ENCODE results near the gene MUC2.

The MUC2 gene

DNA sequence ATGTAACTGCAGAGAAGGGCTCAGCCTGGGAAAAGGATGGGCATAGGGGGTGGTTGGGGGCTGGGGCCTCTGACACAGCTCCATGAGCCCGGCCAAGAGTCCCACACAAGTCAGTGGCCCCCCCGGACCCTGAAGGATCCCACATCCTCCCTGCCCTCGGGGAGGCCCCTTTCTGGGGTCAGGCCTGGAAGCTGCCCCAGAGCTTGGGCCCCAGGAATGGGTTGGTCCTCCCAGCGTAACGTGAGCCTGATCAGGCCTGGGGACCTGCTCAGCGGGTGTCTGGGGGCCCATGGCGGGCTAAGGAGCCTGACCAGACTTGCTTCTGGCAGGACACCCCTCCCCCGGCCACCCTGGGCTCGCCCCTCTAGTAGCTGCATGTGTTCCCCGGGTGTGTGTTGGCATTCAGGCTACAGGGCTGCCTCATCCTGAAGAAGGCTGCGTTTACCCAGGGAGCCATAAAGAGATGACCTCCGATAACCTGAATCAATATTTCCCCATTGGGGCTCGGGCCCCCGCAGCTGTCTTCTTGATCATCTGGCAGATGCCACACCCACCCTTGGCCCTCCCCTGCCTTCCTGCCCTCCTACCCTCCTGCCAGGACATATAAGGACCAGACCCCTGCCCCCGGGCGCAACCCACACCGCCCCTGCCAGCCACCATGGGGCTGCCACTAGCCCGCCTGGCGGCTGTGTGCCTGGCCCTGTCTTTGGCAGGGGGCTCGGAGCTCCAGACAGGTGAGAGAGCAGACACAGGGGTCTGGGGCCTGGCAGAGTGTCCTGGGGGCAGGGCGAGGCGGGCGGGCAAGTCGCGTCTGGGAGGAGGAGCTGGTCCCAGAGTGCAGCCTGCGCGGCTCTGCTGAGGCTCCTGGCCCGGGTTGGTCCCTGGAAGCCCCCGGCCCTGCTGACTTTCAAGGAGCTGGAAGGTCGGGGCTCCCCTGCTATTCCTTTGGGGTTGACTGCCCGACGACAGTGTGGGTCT, at the start of gene MUC2:
Gene MUC2 (plus strand): TSS at position 631 of the 978 bp plus-strand sequence.
- DNase-seq = no peak

DNA sequence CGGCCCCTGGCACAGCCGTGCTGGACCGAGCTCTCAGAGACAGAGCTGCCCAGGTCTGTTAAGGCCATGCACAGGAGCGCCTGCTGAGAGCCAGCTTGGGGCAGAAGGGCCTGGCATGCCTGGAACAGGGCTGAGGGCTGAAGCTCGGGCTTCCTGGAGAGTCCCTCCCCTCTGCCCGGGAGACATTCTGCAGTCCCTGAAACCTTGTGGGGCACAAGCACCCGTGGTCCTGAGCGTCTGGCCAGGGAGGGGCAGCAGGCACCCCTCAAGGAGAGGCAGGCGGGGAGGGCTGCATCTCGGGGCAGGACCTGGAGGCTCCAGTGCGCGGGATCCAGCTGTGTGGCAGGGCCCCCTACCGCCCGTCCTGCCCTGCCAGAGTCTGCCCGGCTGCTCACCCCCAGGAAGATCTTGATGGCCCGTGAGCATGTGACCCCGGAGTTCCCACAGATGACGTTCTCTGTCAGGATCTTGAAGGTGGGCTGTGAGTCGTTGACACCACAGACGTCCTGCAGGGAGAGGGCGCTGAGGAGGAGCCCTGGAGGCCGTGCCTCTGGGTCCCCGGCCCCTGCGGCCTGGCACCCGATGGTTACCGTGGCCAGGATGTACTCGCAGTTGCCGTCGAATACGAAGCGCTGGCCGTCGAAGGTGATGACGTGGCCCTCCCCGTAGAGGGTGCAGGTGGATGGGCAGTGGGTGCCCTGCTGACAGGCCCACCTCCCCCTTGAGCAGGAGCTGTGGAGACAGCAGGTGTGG, 49.1 kb upstream of the MUC2 start:
- DNase-seq = no peak

DNA sequence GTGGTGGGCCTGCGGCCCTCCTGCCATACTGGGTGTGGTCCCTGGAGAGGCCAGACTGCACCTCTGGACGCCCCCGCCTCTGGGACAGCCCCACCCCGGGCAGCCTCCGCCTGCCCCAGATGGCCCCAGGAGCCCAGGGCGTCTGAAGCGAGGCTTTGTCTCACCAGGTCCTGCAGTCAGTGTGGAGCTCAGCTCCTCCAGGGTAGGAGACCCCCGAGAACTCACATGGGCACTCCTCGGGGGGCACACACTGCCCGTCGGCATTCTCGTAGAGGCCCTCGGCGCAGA, 48.6 kb upstream of the MUC2 start:
- DNase-seq = no peak

DNA sequence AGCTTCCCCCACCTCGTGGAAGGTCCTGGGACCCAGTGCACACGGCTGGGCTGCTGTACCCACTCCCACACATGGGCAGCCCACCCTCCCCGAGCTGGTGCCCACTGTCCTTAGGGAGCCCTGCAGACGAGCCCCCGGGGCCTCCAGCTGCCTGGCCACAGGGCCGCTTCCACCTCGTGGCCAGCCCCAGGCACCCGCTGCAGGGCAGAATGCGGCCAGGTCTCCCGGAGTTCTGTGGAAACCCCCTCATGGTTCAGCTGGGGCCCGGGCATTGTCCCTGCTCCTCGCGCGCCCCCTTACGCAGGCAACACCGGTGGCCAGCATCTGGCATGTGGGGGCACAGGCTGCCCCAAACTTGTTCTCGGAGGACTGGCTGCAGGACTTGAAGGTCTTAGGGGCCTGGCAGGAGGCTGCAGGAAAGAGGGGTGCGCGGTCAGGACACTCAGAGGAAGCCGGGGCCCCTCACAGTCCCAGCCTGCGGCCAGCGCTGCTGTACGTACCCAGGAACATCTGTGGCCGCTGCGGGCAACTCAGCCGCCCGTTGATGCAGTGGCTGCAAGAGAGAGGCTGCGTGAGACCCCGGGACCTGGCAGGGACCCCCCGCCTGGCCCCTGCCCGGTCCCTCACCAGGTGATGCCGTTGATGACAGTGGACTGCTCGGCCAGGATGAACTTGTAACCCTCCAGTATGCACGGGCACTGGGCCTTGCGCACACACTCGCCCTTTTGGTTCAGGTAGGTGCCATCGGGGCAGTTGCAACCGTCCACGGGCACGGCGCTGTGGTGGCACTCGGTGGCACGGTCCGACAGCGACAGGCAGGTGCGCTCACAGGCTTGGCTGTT, 47.8 kb upstream of the MUC2 start:
- no peak for DNase-seq

DNA sequence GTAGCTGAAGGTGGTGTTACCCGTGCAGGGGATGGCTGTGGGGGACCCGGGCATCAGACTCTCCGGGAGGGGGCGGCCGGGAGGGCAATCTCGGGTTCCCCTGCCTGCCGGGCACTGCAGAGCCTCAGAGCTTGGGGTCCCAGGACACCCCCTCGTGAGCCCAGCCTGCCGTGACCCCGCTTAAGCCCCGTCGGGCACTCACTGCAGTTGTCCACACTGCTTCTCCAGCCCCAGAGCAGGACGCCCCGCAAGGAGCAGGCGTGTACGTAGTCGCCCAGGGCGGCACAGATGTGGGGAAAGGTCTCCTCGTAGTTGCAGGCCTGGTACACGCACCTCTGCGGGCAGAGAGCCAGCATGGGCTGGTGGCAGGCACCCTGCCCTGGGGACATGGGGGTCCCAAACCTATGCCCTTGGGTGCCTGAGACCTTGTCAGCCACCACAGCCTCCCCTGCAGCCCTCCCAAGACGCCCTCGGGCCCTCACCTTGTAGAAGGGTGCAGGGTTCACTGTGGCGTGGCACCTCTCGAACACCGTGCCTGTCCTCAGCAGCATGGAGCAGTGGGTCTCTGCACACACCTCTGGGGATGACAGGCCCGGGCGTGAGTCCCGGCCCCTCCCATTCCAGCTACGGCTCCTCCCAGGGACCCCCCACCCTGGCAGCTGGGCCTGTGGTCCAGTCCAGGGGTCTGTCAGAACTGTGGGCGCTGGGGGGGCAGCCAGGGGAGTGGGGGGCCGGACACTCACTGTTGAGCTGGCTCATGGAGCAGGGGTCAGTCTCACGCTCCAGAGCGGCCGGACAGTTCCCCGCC, 47.0 kb upstream of the MUC2 start:
- no peak for DNase-seq

DNA sequence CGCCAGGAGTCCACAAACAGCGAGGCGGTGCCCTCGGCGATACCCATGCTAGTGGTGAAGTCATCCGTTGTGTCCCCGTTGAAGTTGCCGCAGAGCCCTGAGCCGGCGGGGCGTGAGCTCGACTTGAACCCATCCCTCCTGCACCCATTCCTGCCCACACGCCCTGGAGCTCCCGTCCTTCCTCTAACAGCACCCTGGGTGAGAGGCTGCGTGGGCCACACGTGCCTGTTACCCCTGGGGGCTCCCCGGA, 46.5 kb upstream of the MUC2 start:
- DNase-seq = no peak

DNA sequence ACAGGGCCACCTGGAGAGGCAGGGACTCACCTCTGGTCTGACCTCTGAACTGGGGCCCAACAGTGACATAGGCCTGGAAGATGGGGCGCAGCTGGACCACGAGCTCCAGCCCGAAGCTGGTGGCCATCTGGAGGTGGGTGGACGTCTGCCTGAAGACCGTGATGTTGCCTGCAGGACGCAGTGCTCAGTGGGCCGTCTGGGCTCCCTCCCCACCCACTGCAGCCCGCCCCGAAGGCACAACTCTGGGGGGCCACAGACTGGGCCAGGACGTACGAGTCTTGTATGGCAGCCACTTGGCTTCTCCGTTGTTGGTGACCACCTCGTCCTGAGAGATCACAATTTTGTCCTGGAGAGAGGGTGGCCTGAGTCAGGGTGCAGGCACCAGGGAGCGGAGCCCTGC, 46.1 kb upstream of the MUC2 start:
- no peak for DNase-seq

DNA sequence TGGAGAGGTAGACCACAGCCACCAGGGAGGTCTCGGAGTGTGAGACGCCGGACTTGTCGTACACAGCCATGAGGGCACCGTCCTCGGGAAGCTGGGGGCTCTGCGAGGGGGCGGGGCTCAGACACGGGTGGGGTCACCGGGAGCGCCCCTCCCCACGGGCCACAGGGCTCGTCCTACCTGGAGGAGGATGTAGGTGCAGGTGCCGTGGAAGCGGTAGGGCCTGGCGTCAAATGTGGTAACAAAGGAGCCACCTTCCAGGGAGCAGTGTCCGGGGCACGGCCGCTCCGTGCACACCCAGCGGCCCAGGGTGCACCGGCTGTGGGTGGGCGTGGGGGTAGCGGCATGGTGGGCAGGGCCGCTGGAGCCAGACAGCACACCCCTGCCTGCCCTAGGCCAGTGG, 45.6 kb upstream of the MUC2 start:
- no peak for DNase-seq

DNA sequence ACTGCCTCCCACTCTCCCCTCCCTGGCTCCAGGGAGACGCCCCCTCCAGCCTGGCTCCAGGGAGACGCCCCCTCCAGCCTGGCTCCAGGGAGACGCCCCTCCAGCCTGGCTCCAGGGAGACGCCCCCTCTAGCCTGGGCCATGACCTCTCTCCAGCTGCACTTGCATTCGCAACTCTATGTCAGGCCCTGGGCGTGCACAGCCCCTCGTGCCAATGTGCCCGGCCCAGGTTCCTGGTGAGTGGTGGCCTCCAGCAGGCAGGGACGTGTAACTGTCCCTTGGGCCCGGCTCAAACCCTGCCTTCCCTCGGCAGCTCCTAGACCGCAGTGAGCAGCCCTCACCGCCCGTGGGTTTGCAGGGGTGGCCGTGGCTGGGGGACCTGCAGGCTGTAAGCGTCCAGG, 45.0 kb upstream of the MUC2 start:
- DNase-seq = no peak

DNA sequence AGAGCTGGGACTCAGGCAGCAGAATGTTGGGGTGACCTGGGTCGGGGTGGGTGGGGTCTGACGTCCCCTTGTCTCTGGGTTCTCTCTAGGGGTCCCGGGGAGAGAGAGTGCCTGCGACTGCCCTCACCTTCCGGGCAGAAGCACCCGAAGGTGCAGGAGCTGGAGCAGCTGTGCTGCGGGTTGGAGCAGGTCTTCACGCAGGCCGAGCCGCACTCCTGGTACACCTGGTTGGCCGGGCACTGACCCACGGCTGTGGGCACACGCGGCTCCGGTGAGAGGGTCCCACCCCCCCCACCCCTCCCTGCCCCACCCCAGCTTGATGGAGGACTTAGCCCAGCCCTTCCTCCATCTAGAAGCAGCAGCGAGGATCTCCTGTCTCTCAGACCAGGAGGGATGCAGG, 44.6 kb upstream of the MUC2 start:
- DNase-seq = no peak

DNA sequence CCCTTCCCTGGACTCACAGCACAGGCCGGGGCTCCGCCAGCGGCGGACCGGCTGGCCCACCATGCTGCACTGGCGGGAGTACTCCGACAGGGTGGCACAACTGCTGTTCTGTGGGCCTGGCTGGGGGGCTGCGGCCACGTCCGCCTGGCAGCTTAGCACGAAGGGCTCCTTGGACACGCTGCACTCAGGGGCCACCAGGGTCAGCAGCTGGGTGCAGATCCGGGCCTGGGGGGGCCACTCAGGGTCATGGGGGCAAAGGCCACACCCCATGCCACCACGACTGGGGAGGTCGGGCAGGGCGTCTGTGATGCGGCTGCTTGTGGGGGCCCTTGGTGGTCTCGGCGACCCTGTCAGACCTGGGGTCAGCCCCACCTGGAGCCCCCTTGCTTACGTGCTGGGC, 44.1 kb upstream of the MUC2 start:
- DNase-seq = no peak

DNA sequence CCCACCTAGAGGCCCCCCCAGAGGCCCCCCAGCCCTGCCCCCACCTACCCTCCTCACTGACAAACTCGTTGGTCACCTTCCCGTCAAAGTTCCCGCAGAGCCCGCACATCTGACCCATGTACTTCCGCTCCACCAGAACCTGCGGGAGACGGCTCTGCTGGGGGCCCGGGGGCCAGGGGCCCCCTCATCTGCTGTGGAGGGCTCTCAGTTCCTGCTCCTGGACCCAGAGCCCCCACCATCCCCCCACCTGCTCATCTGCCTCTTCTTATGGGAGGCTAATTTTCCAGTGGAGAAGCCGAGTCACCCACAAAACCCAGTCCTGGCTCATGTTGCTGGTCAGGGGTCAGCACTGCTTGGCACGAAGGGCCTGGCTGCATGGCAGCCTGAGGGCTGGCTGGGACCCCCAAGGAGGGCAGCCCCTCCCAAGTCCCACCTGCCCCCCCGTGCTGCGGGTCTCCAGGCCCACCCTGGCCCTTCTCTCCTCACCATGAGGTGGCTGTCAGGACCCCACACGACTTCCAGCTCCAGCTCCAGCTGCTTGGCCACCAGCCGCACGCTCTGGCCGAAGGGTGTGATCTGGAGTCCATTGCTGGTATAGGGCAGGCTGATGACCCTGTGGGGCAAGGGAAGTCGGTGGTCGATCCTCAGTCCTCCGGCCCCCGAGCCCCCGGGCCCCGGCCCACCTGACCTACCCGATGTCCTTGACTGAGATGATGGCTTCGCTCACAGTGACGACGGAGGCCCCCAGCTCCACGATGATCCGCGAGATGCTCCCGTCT, 43.4 kb upstream of the MUC2 start:
- no peak for DNase-seq

DNA sequence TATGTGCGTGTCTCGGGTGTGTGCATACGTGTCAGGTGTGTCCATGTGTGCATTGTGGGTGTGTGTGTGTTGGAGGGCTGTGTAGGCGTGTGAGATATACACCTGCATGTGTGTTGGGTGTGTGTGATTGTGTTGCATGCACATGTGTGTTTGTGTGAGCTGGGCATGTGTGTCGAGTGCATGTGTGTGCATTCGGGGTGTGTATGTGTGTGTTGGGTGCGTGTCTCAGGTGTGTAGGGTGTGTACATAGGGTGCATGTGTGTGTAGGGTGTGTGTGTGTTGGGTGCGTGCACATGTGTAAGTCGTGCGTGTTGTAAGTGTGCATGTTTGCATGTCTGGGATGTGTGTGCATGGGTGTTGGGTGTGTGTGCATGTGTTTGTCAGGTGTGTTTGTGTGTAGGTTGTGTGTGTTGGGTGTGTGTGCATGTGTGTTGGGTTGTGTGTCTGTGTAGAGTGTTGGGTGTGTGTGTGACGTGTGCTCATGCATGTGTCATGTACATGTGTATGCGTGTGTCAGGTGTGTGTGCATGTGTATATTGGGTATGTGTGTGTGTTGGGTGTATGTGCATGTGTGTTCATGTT, 42.3 kb upstream of the MUC2 start:
- DNase-seq = no peak

DNA sequence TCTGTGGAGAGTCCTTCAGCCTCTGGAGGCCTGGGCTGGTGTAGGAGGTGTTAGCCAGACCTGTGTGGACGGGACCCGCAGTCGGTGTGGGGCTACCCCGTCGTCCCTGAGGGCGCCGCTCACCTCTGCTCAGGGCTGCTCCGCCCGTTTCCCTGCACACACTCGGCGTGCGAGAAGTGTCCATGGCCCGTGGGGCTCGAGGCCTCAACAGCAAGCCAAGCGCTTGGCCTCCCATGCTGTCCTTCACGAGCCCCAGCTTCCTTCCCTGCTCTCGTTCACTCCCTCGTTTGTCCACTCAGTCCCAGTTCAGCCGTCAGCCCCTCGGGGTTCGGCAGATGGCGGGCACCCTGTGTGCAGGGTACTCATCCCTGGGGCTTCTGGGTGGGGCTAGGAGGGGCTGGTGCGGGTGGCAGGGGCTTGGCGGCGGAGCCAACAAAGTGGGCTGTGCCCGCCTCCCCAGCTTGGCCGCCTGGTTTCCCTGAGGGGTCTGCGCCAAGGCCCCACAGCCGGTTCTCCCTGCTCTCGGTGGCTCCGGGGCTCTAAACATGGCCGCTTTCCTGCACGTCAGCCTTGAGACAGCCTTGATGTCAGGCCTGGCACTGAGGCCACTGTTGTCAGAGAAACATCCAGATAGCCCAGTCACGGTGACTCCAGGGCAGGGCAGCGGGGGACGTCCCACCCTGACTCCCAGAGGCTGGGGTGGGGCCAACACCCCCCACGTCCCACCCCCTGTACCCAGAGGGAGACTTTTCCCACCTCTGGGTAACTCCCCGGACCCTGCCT, 41.5 kb upstream of the MUC2 start:
- no peak for DNase-seq

DNA sequence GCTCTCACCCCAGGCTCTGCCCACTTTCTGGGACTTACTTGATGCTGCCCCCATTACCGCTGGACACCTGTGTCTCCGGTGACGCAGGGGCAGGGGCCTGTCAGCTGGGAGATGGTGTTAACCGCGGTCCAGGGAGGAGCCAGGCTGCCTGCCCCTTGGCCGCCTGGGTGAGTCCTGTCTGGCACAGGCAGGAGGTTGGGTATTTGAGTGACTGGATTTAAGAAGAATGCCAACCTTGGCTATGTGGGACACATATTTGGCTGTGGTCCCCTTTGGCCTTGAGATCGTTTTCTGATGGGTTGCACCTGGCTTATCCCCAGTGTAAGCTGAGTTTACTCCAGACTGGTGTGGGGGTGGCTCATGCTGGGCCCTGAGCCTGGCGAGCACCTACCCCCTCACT, 40.7 kb upstream of the MUC2 start:
- no peak for DNase-seq

DNA sequence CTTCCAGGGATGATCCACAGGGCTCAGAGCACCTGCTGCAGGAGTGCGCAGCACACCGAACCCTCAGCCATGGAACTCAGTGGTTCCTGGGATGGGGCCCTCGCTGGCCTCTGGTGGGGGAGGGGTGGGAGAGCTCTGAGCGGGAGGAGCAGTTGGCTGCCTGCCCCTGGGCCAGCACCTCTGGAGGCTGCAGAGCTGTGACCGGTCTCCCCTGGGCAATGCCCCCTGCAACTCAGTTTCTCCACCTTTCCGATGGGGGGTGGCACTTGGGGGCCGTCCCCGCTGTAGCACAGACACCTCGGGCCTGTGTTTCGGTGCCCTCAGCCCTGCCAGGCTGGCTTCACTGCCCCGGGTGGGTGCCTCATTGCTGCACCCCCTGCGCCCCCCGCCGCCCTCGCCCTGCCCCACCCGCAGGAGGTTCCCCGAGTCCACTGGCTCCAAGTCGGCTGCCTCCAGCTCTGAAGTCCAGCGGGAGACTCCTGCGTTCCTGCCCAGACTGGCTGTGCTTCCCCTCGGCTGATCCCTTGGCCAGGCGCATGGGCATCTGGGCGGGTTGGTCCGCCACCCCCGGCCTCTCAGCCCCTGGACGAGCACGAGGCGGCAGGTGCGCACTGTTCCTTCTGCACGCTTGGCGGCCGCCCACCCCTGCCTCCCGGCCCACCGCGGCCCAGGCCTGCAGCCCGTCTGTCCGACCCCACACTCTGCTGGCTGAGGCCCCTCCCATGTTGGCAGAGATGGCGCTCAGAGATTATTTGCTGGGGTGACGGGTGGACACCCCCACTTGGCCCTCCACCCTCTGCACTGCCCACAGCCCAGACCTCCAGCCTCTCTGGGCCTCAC, 40.0 kb upstream of the MUC2 start:
- no peak for DNase-seq

DNA sequence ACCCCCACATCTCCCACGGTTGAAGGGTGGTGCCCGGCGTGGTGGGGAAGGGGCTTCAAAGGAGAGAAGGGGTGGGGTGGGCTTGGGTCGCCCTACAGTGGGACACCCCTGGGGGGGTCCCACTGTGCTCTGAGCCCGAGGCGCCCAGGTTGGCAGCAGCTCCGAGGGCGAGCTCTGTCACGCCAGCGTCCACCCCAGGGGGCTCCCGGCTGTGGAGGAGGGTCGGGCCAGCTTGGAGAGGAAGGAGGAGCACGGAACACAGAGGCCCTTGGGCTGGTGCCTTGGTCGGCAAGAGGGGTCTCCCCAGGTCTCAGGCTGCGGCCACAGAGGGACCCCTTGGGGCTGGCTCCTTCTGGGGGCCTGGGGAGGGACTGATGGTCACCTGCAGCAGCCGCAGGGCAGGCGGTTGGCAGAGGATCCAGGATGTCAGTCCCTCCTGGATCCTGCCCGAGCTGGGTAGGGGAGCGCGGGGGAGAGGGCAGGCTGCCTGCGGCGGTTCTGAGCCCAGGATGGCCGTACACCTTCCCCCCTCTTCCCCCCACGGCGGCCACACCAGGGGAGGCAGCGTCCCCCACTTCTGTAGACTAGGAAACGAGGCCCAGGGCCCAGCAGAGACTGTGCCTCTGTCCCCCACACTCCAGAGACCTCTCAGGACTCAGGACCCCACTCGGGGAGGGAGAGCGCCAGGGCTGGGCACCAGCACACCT, 38.9 kb upstream of the MUC2 start:
- DNase-seq = no peak

DNA sequence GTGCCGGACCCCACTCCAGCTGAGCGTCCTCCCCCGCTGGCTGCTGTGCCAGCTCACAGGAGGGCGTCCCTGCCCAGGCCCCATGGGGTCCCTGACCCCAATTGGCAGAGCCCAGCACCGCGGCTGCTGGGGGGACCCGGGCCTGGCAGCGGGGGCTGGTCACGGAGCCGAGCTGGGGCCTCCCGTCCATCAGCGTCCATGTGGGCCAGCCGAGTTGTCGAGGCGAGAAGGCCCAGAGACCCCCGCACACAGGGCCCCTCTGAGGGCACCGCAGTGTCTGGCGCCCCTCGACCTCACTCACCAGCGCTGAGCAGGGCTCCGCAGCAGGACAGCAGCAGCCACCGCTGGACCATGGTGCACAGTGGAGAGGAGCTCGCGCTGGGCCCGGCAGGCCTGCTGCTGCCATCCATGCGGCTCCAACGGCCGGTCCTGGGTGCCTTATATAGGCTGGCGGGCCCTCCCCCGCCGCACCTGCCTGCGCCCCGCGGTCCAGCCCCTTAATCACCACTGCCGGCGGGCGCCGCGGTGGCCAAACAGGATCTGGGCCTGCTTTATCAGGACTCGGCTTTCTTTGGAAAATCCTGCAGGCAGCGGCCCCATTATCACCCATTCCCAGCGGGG, 38.3 kb upstream of the MUC2 start, which contains the start of gene MUC6:
Gene MUC6 (minus strand): TSS at position 416 of the 621 bp plus-strand sequence. CDS start 63 bp downstream, at position 353.
- DNase-seq = no peak

DNA sequence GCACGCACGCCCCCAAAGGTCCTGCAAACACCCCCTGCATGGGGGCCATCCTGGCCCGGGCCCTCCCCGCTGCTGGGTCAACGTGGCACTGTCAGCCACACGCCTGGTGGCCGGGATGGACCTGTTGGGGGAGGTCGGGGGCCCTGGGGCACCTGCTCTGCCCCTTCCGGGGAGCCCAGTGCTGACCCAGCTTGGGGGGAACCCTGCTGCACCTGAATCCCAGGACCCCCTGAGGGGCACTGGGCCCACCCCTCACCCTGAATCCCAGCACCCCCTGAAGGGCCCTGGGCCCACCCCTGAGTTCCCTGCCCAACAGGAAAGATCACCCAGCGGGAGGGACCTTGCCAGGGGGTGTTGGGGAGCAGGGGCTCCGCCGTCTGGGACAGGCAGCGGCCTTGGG, 37.7 kb upstream of the MUC2 start:
- DNase-seq = no peak

All from DMS79 (cell line).